DND-41 (cell line): Measurements from ENCODE around the gene EMP1.

Experiments used
- ATAC-seq: fragments of 200-7000 bp; cut with Tn5 transposase; 3 replicates; pipeline ENCODE4 v1.9.1; 2021; ENCODE audit warnings: low read depth; ENCODE audit not compliant: insufficient read depth
- DNase-seq: peaks from one replicate; pipeline ENCODE4 v3.0.0-alpha.2; 2020
- H2AFZ ChIP-seq: 2 replicates; pipeline ENCODE4 v1.6.0; 2012; ENCODE audit warnings: low read depth, low read length
- H3K27ac ChIP-seq: 2 replicates; pipeline ENCODE4 v1.5.1; 2012; ENCODE audit warnings: low read length, inconsistent platforms
- H3K27me3 ChIP-seq: fragments of 200-600 bp; sonication (generic); 2 replicates; pipeline ENCODE4 v1.6.0; 2012; ENCODE audit warnings: low read length, mild to moderate bottlenecking, inconsistent platforms; ENCODE audit not compliant: insufficient read depth, poor library complexity
- H3K36me3 ChIP-seq: 2 replicates; pipeline ENCODE4 v1.5.1; 2012; ENCODE audit warnings: low read length, inconsistent platforms; ENCODE audit not compliant: insufficient read depth
- H3K4me1 ChIP-seq: 2 replicates; pipeline ENCODE4 v1.5.1; 2012; ENCODE audit warnings: mild to moderate bottlenecking, low read length; ENCODE audit not compliant: insufficient read depth
- H3K4me2 ChIP-seq: 2 replicates; pipeline ENCODE4 v1.6.0; 2012; ENCODE audit warnings: mild to moderate bottlenecking, moderate library complexity, low read length, inconsistent platforms; ENCODE audit not compliant: insufficient read depth
- H3K4me3 ChIP-seq, 2 experiments: fragments of 200-600 bp in 1 of 2; shearing (Covaris generic) in 1 of 2; 2 replicates each; pipeline ENCODE4 v1.5.1; 2012 to 2016; ENCODE audit warnings: inconsistent platforms in 2 of 2, low read length in 2 of 2, mild to moderate bottlenecking in 2 of 2, low read depth in 1 of 2, moderate library complexity in 1 of 2
- H3K79me2 ChIP-seq: 2 replicates; pipeline ENCODE4 v1.6.0; 2012; ENCODE audit warnings: low read length, inconsistent platforms; ENCODE audit not compliant: insufficient read depth
- H3K9ac ChIP-seq: 2 replicates; pipeline ENCODE4 v1.6.0; 2012; ENCODE audit warnings: low read depth, mild to moderate bottlenecking, inconsistent platforms, low read length, moderate library complexity
- H3K9me3 ChIP-seq: 2 replicates; pipeline ENCODE4 v1.5.1; 2012; ENCODE audit warnings: low read length, moderate library complexity, mild to moderate bottlenecking, inconsistent platforms; ENCODE audit not compliant: insufficient read depth, severe bottlenecking
- H4K20me1 ChIP-seq: 2 replicates; pipeline ENCODE4 v1.6.0; 2012; ENCODE audit warnings: low read length; ENCODE audit not compliant: insufficient read depth
- EZH2 ChIP-seq: IDR thresholded peaks from 3 replicates; pipeline ENCODE4 v1.6.1; 2012; ENCODE audit warnings: borderline replicate concordance, low read depth, mild to moderate bottlenecking, moderate library complexity, low read length, inconsistent platforms; ENCODE audit not compliant: severe bottlenecking
- TF ChIP-seq, protein P1 (sequence below): IDR thresholded peaks from 2 replicates; pipeline ENCODE4 v1.5.1; 2012; ENCODE audit warnings: borderline replicate concordance, low read length, moderate library complexity, mild to moderate bottlenecking; ENCODE audit not compliant: poor library complexity, severe bottlenecking; ENCODE audit errors: extremely low read depth

Gene EMP1

DNA sequence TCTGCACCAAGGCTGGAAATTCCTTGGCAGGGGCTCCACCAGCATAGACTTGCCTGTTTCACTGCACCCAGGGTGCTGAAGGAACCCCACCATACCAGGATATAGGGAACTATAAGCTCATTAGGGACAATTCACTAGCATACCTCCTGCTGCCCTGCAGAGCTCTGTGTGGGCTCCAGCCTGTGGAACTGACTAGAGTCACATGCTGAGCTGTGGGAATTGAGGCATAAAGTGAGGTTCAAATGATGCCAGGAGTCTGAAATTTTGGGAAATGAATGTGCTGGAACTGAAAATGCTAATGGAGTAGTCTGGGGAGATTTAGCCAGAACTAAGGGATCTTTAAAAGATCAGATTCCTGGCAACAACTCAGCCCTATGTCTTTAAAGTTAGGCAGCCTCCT lies 7.3 kb upstream of the EMP1 start:
- no peaks in the 10 kb centered on the region for H3K4me1 ChIP-seq
- no peak overlapping the region for H3K27ac ChIP-seq
- no peak overlapping the region for H2AFZ ChIP-seq
- no peaks in the 10 kb centered on the region for H3K9me3 ChIP-seq
- no peak for ATAC-seq
- H4K20me1 ChIP-seq = no peaks in the 10 kb centered on the region
- H3K79me2 ChIP-seq = no peaks in the 10 kb centered on the region
- H3K9ac ChIP-seq = no peak overlapping the region
- peaks cover 11% of the 10 kb centered on the region for H3K27me3 ChIP-seq
- DNase-seq = no peak
- H3K4me2 ChIP-seq = no peak overlapping the region
- H3K4me3 ChIP-seq = no peak overlapping the region
- no peak for TF ChIP-seq EZH2
- TF ChIP-seq, protein P1, sequence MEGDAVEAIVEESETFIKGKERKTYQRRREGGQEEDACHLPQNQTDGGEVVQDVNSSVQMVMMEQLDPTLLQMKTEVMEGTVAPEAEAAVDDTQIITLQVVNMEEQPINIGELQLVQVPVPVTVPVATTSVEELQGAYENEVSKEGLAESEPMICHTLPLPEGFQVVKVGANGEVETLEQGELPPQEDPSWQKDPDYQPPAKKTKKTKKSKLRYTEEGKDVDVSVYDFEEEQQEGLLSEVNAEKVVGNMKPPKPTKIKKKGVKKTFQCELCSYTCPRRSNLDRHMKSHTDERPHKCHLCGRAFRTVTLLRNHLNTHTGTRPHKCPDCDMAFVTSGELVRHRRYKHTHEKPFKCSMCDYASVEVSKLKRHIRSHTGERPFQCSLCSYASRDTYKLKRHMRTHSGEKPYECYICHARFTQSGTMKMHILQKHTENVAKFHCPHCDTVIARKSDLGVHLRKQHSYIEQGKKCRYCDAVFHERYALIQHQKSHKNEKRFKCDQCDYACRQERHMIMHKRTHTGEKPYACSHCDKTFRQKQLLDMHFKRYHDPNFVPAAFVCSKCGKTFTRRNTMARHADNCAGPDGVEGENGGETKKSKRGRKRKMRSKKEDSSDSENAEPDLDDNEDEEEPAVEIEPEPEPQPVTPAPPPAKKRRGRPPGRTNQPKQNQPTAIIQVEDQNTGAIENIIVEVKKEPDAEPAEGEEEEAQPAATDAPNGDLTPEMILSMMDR = no peak
- no peaks in the 10 kb centered on the region for H3K36me3 ChIP-seq

DNA sequence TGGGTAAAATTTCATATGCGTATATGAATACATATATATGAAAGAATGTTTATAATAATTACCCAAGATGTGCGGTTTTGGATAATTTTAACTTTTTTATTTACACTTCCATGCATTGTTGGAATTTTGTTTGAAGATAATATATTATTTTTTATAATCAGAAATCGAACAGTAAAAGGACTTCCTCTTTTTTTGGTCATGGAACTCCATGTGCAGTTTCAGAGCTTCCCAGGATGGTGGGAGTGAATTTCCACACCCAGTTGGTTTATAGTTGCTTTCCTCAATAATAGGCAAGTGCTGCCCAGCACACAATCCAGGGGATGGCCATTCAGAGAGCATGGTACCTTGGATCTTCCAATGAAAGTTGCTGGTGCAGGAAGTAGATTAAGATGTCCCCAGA lies 6.3 kb upstream of the EMP1 start:
- Histone ChIP-seq H3K27me3 (peaks cover 9% of the 10 kb centered on the region), H2AFZ (no peak overlapping the region), H3K4me3 (no peak overlapping the region), H3K9me3 (no peaks in the 10 kb centered on the region), H3K9ac (no peak overlapping the region), H3K79me2 (no peaks in the 10 kb centered on the region), H4K20me1 (no peaks in the 10 kb centered on the region), H3K4me2 (no peak overlapping the region), H3K36me3 (no peaks in the 10 kb centered on the region), H3K27ac (no peak overlapping the region), H3K4me1 (no peaks in the 10 kb centered on the region)
- ATAC-seq (no peak), DNase-seq (no peak)
- TF ChIP-seq, protein P1 = no peak
- no peak for TF ChIP-seq EZH2

DNA sequence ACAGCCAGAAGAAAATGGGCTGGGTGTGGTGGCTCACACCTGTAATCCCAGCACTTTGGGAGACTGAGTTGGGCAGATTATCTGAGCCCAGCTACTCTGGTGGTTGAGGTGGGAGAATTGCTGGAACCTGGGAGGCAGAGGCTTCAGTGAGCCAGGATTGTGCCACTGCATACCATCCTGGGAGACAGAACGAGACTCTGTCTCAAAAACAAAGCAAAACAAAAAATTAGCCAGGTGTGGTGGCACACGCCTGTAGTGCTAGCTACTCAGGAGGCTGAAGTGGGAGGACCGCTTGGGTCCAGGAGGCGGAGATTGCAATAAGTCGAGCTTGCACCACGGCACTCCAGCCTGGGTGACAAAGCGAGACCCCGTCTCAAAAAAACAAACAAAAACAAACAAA lies 3.8 kb upstream of the EMP1 start:
- Histone ChIP-seq H4K20me1 (no peaks in the 10 kb centered on the region), H3K36me3 (no peaks in the 10 kb centered on the region), H3K27ac (no peak overlapping the region), H2AFZ (no peak overlapping the region), H3K4me1 (no peaks in the 10 kb centered on the region), H3K9me3 (no peaks in the 10 kb centered on the region), H3K79me2 (no peaks in the 10 kb centered on the region), H3K4me2 (no peak overlapping the region), H3K27me3 (peaks cover 28% of the 10 kb centered on the region), H3K4me3 (no peak overlapping the region), H3K9ac (no peak overlapping the region)
- no peak for TF ChIP-seq EZH2
- TF ChIP-seq, protein P1 = no peak
- DNase-seq = no peak
- ATAC-seq = no peak

DNA sequence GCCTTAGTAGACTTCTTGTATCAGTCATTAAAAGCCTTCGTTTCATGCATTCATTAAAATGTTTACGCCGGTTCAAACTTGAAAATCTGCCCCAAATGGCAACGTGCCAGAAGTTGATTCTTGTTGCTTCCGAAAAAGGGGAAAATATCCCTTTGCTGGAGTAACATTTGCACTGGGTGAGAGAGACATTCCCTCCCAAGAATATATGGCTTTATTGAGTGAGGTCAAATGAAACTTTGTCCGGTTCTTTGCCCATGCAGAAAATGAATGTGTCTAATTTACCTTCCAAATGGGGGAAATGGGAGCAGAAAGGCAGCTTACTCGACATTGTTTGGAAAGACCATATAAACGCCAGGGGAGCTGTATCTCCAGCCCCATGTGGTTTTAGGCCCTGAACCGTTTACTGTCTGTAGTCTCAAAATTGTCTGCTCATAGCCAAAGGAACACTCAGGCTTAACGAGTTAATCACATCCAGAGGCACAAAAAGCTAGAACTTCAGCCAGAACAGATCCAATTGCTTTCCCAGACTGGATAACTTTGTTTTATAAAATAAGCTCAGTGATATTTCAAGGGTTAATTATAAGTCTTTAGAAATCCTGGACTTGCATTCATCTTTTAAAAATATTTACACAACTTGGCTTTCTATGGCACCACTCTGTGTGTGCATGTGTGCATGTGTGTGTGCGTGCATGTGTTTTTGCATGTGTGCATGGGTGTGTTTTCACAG lies 2.9 kb upstream of the EMP1 start:
- Histone ChIP-seq H2AFZ (no peak overlapping the region), H3K27ac (no peak overlapping the region), H3K9ac (no peak overlapping the region), H3K4me3 (no peak overlapping the region), H3K27me3 (peaks cover 28% of the 10 kb centered on the region), H3K9me3 (no peaks in the 10 kb centered on the region), H3K79me2 (no peaks in the 10 kb centered on the region), H3K4me2 (no peak overlapping the region), H3K36me3 (no peaks in the 10 kb centered on the region), H3K4me1 (no peaks in the 10 kb centered on the region), H4K20me1 (no peaks in the 10 kb centered on the region)
- no peak for TF ChIP-seq EZH2
- TF ChIP-seq, protein P1 = no peak
- DNase-seq (no peak), ATAC-seq (no peak)
